H1 (cell line): ENCODE measurements around the gene LGR4. TPM values are rescaled to one million over a fixed set of nuclear protein-coding genes. Genes with fewer than 3 reads are reported as not detected.

Source experiments
- ASH2L ChIP-seq: fragments of 200-600, 300-600 bp; sonication (generic); IDR thresholded peaks from one replicate; pipeline ENCODE4 v1.7.1; 2017; ENCODE audit warnings: low read length
- BCL11A ChIP-seq, 2 experiments: IDR thresholded peaks; one replicate each; pipeline ENCODE4 v1.6.1; 2011; ENCODE audit warnings: low read depth in 2 of 2, low read length in 2 of 2, mild to moderate bottlenecking in 2 of 2
- CBX8 ChIP-seq: fragments of 300-800, 300-1000 bp; sonication (generic); IDR thresholded peaks from 2 replicates; pipeline ENCODE4 v1.7.1; 2016; ENCODE audit warnings: low read depth, low read length, borderline replicate concordance
- CHD2 ChIP-seq: IDR thresholded peaks from 2 replicates; pipeline ENCODE4 v1.6.1; 2012; ENCODE audit warnings: low read length, improper control_type of control experiment
- CREB1 ChIP-seq: IDR thresholded peaks from 2 replicates; pipeline ENCODE4 v1.6.1; 2012; ENCODE audit warnings: inconsistent platforms
- GABPA ChIP-seq: IDR thresholded peaks from 2 replicates; pipeline ENCODE4 v1.6.1; 2011; ENCODE audit warnings: mild to moderate bottlenecking, low read length, moderate library complexity, borderline replicate concordance; ENCODE audit not compliant: insufficient read depth
- polyA plus RNA-seq, 7 experiments: library from polyadenylated mRNA; depleted of rRNA in 3 of 7; stranded (reverse) in 5 of 7; unstranded in 2 of 7; fragments of >200 nt in 5 of 7; fragments of 200-250 nt in 2 of 7; gene quantifications; 1 replicate in 5 of 7; 2 replicates in 1 of 7; 4 replicates in 1 of 7; pipeline versions ENCODE4 v1.2.1 to v1.2.3, GENCODE V29; 2011 to 2013; ENCODE audit warnings: missing spikeins in 2 of 7, mixed read lengths in 2 of 7
- total RNA-seq: library from RNA; stranded (reverse); fragmentation: NEBNext Ultra II Directional; extraction: Animal tissue kit (Norgen Biotek cat#: 25700); gene quantifications from 2 replicates; pipeline ENCODE4 v1.2.1, GENCODE V29; 2021

LGR4 gene
- total and polyA plus RNA-seq, 2 of the 8 experiments (the other 6 are each of a cell fraction or from before 2014, with no cell fraction given), result 26.6 to 61.7 TPM

GRCh38 chr11:27416568-27417176, 55.9 kb downstream of the LGR4 start (continued):
- TF ChIP-seq GABPA, result no peak
- TF ChIP-seq CHD2, result no peak
- no peak for TF ChIP-seq CREB1
- no peak for TF ChIP-seq CBX8
- no peak for TF ChIP-seq BCL11A (IDR thresholded peaks at IDR 0.05; ENCODE audit: low read depth in 2 of 2, low read length in 2 of 2)
- no peak for TF ChIP-seq ASH2L
